Measurements from ENCODE around the gene TBC1D2. TPM values are rescaled to one million over a fixed set of nuclear protein-coding genes. Genes with fewer than 3 reads are reported as not detected.
"Not testable (repeated sequence)": the region's sequence is repeated elsewhere in the genome, so short reads cannot be mapped to it uniquely, and the experiment has no call there.

Gene TBC1D2
- total RNA-seq, 1 experiment from 2014 or later: 0.97 TPM

DNA sequence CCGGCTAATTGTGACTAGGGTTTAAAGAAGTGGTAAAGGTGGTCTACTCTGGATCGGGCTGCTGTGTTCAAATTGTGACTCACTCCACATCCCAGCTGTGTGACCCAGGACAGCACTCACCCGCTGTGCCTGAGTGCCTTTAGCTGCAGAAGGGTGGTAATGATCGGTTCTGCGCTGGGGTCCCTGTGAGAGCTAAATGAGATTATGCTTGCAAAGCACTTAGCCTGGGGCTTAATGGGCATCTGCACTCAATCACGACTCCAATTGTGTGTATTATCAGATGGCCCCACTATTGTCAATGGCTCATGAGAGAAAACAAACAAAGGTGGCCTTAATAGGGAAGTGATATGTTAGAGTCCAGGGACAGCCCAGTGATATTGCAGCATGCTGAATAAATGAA is 25.1 kb upstream of the TBC1D2 start:
- no peaks in the 10 kb centered on the region for H4K20me1 ChIP-seq (ENCODE audit: insufficient read depth, low read depth, low read length)
- no peaks in the 10 kb centered on the region for H3K36me3 ChIP-seq (ENCODE audit: insufficient read depth, low read length)
- DNase-seq: no peak
- H3K9me2 ChIP-seq (replicated peaks; ENCODE audit: insufficient read depth, low read length): no peaks in the 10 kb centered on the region
- no peak overlapping the region for H3K9ac ChIP-seq (ENCODE audit: low read length)
- no peak overlapping the region for H3K4me2 ChIP-seq (ENCODE audit: low read depth, low read length, poor library complexity, severe bottlenecking)
- no peaks in the 10 kb centered on the region for H3K4me1 ChIP-seq (ENCODE audit: low read length)
- H2AFZ ChIP-seq (ENCODE audit: low read length): no peak overlapping the region
- H3K4me3 ChIP-seq (ENCODE audit: low read length): no peak overlapping the region
- H3K79me2 ChIP-seq (ENCODE audit: low read length): no peaks in the 10 kb centered on the region
- no peaks in the 10 kb centered on the region for H3K9me3 ChIP-seq (ENCODE audit: low read length)
- peaks cover 3% of the 10 kb centered on the region; the same call in 1 of the 2 replicates for H3K27me3 ChIP-seq (ENCODE audit: low read length)
- no peak overlapping the region for H3K27ac ChIP-seq (ENCODE audit: low read length)

DNA sequence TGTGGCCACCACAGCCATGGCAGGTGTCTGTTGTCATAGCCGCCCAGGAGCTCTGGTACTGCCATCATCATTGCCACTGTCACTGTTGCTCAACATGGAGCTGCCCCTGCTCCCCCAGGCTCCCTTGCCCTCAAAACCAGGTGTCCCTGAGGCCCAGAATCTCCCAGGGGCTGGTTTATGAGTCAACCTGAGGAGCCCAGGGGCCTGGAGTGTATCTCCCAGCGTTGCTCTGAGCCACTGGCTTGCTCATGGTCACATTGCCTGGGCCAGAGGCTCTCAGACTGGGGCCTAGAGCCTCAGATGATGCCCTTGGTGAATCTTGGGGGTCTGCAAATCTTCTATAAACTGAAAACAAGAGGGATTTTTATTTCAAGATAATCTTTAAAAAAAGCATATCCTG is 24.7 kb upstream of the TBC1D2 start:
- no peaks in the 10 kb centered on the region for H3K4me1 ChIP-seq (ENCODE audit: low read length)
- H3K79me2 ChIP-seq (ENCODE audit: low read length): no peaks in the 10 kb centered on the region
- peaks cover 3% of the 10 kb centered on the region; the same call in 1 of the 2 replicates for H3K27me3 ChIP-seq (ENCODE audit: low read length)
- no peak overlapping the region for H3K27ac ChIP-seq (ENCODE audit: low read length)
- H2AFZ ChIP-seq (ENCODE audit: low read length): no peak overlapping the region
- H3K9me3 ChIP-seq (ENCODE audit: low read length): no peaks in the 10 kb centered on the region
- H3K36me3 ChIP-seq (ENCODE audit: insufficient read depth, low read length): no peaks in the 10 kb centered on the region
- DNase-seq: no peak
- H3K4me2 ChIP-seq (ENCODE audit: low read depth, low read length, poor library complexity, severe bottlenecking): no peak overlapping the region
- no peak overlapping the region for H3K4me3 ChIP-seq (ENCODE audit: low read length)
- no peak overlapping the region for H3K9ac ChIP-seq (ENCODE audit: low read length)
- no peaks in the 10 kb centered on the region for H3K9me2 ChIP-seq (replicated peaks; ENCODE audit: insufficient read depth, low read length)
- no peaks in the 10 kb centered on the region for H4K20me1 ChIP-seq (ENCODE audit: insufficient read depth, low read depth, low read length)

DNA sequence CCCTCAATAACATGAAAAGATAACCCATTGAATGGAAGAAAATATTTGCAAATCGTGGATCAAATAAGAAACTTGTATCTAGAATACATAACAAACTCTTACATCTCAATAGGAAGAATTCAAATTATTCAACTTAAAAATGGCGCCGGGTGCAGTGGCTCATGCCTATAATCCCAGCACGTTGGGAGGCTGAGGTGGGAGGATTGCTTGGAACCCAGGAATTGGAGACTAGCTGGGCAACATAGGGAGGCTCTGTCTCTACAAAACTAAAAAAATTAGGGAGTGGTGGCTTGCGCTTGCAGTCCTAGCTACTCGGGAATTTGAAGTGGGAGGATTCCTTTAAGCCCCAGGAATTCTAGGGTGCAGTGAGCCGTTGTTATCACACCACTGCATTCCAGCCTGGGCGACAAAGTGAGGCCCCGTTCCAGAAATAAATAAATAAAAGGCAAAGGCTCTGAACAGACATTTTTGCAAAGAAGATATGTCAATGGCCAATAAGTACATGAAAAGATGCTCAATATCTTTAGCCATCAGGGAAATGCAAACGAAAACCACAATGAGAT is 21.5 kb upstream of the TBC1D2 start:
- Histone ChIP-seq H3K27me3 (ENCODE audit: low read length) (peaks cover 3% of the 10 kb centered on the region; the same call in 1 of the 2 replicates), H3K4me2 (ENCODE audit: low read depth, low read length, poor library complexity, severe bottlenecking) (no peak overlapping the region), H3K9ac (ENCODE audit: low read length) (no peak overlapping the region), H3K79me2 (ENCODE audit: low read length) (no peaks in the 10 kb centered on the region), H4K20me1 (ENCODE audit: insufficient read depth, low read depth, low read length) (no peaks in the 10 kb centered on the region), H3K4me1 (ENCODE audit: low read length) (no peaks in the 10 kb centered on the region), H3K27ac (ENCODE audit: low read length) (no peak overlapping the region), H3K36me3 (ENCODE audit: insufficient read depth, low read length) (no peaks in the 10 kb centered on the region), H2AFZ (ENCODE audit: low read length) (no peak overlapping the region), H3K9me3 (ENCODE audit: low read length) (no peaks in the 10 kb centered on the region), H3K9me2 (replicated peaks; ENCODE audit: insufficient read depth, low read length) (no peaks in the 10 kb centered on the region), H3K4me3 (ENCODE audit: low read length) (no peak overlapping the region)
- no peak for DNase-seq

DNA sequence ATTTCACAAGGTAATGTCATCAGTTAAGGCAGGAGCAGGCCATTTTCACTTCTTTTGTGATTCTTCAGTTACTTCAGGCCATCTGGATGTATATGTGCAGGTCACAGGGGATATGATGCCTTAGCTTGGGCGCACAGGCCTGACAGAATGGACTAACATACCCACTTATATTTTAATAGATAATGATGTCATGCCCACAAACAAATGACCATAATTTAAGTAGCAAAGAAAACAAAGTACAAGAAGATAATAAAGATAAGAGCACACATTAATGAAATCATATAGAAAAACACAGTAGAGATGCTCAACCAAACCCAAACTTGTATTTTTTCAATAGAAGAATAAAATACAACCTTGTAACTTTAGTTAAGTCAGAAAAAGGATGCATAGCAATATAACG is 19.7 kb upstream of the TBC1D2 start:
- H3K4me1 ChIP-seq (ENCODE audit: low read length): no peaks in the 10 kb centered on the region
- no peak overlapping the region for H2AFZ ChIP-seq (ENCODE audit: low read length)
- H3K36me3 ChIP-seq (ENCODE audit: insufficient read depth, low read length): no peaks in the 10 kb centered on the region
- H3K27ac ChIP-seq (ENCODE audit: low read length): no peak overlapping the region
- H3K9ac ChIP-seq (ENCODE audit: low read length): no peak overlapping the region
- H4K20me1 ChIP-seq (ENCODE audit: insufficient read depth, low read depth, low read length): no peaks in the 10 kb centered on the region
- H3K9me2 ChIP-seq (replicated peaks; ENCODE audit: insufficient read depth, low read length): no peaks in the 10 kb centered on the region
- no peaks in the 10 kb centered on the region for H3K79me2 ChIP-seq (ENCODE audit: low read length)
- H3K27me3 ChIP-seq (ENCODE audit: low read length): peaks cover 3% of the 10 kb centered on the region; the same call in 1 of the 2 replicates
- no peak for DNase-seq
- H3K9me3 ChIP-seq (ENCODE audit: low read length): no peaks in the 10 kb centered on the region
- no peak overlapping the region for H3K4me3 ChIP-seq (ENCODE audit: low read length)
- H3K4me2 ChIP-seq (ENCODE audit: low read depth, low read length, poor library complexity, severe bottlenecking): no peak overlapping the region

DNA sequence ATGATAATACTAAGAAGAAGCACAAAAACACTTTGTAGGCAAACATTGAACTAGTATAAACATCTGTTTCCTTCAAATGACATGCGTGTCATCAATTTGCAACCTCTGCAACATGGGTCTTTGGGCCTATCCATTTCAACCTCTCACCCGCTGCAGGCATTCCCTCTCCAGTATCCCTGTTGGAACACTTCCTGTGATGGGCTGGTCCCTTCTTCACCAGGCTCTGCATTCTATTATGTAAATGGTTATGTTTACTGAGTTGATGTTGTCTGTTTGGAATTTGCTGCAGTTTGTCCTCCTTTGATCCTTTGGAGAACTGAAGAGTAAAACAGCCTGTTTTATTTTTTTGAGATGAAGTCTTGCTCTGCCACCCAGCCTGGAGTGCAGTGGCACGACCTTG is 16.6 kb upstream of the TBC1D2 start:
- Histone ChIP-seq H4K20me1 (ENCODE audit: insufficient read depth, low read depth, low read length) (no peaks in the 10 kb centered on the region), H3K4me1 (ENCODE audit: low read length) (no peaks in the 10 kb centered on the region), H3K4me2 (ENCODE audit: low read depth, low read length, poor library complexity, severe bottlenecking) (no peak overlapping the region), H3K27ac (ENCODE audit: low read length) (no peak overlapping the region), H3K9me2 (replicated peaks; ENCODE audit: insufficient read depth, low read length) (no peaks in the 10 kb centered on the region), H2AFZ (ENCODE audit: low read length) (no peak overlapping the region), H3K4me3 (ENCODE audit: low read length) (no peak overlapping the region), H3K9me3 (ENCODE audit: low read length) (no peaks in the 10 kb centered on the region), H3K27me3 (ENCODE audit: low read length) (peaks cover 3% of the 10 kb centered on the region; the same call in 1 of the 2 replicates), H3K36me3 (ENCODE audit: insufficient read depth, low read length) (no peaks in the 10 kb centered on the region), H3K79me2 (ENCODE audit: low read length) (no peaks in the 10 kb centered on the region), H3K9ac (ENCODE audit: low read length) (no peak overlapping the region)
- DNase-seq: no peak

DNA sequence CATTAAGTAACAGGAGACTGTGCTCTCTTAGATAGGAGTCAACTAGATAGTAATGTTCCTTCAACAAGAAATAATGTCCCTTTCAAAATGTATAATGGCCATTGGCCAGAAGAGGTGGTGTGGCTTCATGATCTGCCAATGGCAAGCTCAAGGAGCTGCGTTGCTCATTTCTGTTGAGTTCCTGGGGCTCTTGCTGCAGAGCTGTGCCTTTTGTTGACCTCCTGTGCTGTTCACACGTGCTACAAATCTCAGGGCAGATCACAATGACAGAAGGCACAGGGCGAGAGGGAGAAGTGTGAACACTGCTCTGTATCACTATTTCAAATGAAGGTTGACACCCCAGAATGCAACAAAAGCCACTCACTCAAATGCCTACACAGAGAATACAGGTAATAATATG is 16.0 kb upstream of the TBC1D2 start:
- H3K4me3 ChIP-seq (ENCODE audit: low read length): no peak overlapping the region
- H3K9me2 ChIP-seq (replicated peaks; ENCODE audit: insufficient read depth, low read length): no peaks in the 10 kb centered on the region
- no peak for DNase-seq
- H3K27ac ChIP-seq (ENCODE audit: low read length): no peak overlapping the region
- H3K4me2 ChIP-seq (ENCODE audit: low read depth, low read length, poor library complexity, severe bottlenecking): no peak overlapping the region
- peaks cover 3% of the 10 kb centered on the region; the same call in 1 of the 2 replicates for H3K27me3 ChIP-seq (ENCODE audit: low read length)
- no peaks in the 10 kb centered on the region for H3K4me1 ChIP-seq (ENCODE audit: low read length)
- no peaks in the 10 kb centered on the region for H3K79me2 ChIP-seq (ENCODE audit: low read length)
- no peaks in the 10 kb centered on the region for H3K9me3 ChIP-seq (ENCODE audit: low read length)
- H4K20me1 ChIP-seq (ENCODE audit: insufficient read depth, low read depth, low read length): no peaks in the 10 kb centered on the region
- H3K36me3 ChIP-seq (ENCODE audit: insufficient read depth, low read length): no peaks in the 10 kb centered on the region
- H3K9ac ChIP-seq (ENCODE audit: low read length): no peak overlapping the region
- H2AFZ ChIP-seq (ENCODE audit: low read length): no peak overlapping the region

DNA sequence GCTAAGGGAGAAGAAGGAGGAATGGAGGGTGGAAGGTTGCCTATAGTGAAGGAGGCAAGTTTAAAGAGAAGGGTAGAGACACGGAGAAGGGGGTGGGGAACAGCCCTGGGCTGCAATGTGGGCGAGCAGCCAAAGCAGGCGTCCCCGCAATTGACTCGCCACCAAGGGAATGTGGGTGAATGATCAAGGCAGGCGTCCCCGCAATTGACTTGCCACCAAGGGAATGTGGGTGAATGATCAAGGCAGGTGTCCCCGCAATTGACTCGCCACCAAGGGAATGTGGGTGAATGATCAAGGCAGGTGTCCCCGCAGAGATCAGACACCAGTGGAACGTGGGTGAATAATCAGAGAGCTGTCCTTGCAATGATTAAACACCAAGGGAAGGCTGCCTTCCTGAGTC is 14.8 kb upstream of the TBC1D2 start:
- not testable (repeated sequence) for H3K79me2 ChIP-seq (ENCODE audit: low read length); H3K4me2 ChIP-seq (ENCODE audit: low read depth, low read length, poor library complexity, severe bottlenecking); DNase-seq; H3K9ac ChIP-seq (ENCODE audit: low read length); H3K9me2 ChIP-seq (replicated peaks; ENCODE audit: insufficient read depth, low read length); H3K4me1 ChIP-seq (ENCODE audit: low read length); H4K20me1 ChIP-seq (ENCODE audit: insufficient read depth, low read depth, low read length); H3K36me3 ChIP-seq (ENCODE audit: insufficient read depth, low read length); H2AFZ ChIP-seq (ENCODE audit: low read length); H3K27me3 ChIP-seq (ENCODE audit: low read length); H3K9me3 ChIP-seq (ENCODE audit: low read length); H3K27ac ChIP-seq (ENCODE audit: low read length); H3K4me3 ChIP-seq (ENCODE audit: low read length)

DNA sequence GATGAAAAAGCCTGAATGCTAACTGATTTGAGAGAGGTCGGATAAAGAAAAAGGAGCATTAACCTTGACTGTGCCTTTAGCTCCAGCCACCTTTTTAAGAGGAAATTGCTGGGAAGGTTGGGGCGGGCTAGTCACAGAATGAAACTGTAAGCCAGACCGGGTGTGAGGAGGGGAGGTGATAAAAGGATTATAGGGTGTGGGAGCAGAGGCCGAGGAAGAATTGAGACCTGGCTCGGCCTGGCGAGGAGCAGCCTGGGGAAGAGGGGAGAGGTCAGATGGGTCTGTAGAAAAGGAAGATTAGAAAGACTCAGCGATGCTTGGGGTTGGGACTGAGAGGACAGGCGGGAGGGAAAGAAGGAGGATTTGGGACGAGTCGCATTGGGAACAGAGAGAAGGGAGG is 14.2 kb upstream of the TBC1D2 start:
- H2AFZ ChIP-seq (ENCODE audit: low read length); H3K4me1 ChIP-seq (ENCODE audit: low read length); H3K27ac ChIP-seq (ENCODE audit: low read length): not testable (repeated sequence)

DNA sequence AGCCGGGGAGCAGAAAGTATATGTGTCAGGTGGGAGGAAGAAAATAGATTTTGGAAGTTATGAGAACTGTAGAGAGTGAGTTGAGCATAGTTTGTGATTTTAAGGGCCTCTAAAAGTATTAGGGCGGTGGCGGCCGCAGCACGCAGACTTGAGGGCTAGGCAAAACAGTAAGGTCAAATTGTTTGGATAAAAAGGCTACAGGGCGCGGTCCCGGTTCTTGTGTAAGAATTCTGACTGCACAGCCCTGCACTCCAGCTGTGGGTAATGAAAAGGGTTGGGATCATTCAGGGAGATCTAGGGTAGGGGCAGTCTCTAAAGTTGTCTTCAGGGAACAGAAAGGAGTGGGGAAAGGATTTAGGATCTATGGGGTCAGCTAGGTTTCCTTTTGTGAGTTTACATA is 12.1 kb upstream of the TBC1D2 start:
- H3K4me2 ChIP-seq (ENCODE audit: low read depth, low read length, poor library complexity, severe bottlenecking); H3K9me2 ChIP-seq (replicated peaks; ENCODE audit: insufficient read depth, low read length); H3K79me2 ChIP-seq (ENCODE audit: low read length); DNase-seq; H3K27ac ChIP-seq (ENCODE audit: low read length); H3K27me3 ChIP-seq (ENCODE audit: low read length); H3K4me3 ChIP-seq (ENCODE audit: low read length); H3K4me1 ChIP-seq (ENCODE audit: low read length); H2AFZ ChIP-seq (ENCODE audit: low read length); H3K9ac ChIP-seq (ENCODE audit: low read length); H3K9me3 ChIP-seq (ENCODE audit: low read length); H3K36me3 ChIP-seq (ENCODE audit: insufficient read depth, low read length); H4K20me1 ChIP-seq (ENCODE audit: insufficient read depth, low read depth, low read length): not testable (repeated sequence)

More for the DNA sequence above, 14.2 kb upstream of the TBC1D2 start:
- H3K4me2 ChIP-seq (ENCODE audit: low read depth, low read length, poor library complexity, severe bottlenecking); H3K9me2 ChIP-seq (replicated peaks; ENCODE audit: insufficient read depth, low read length); H3K79me2 ChIP-seq (ENCODE audit: low read length); H3K36me3 ChIP-seq (ENCODE audit: insufficient read depth, low read length); DNase-seq; H3K27me3 ChIP-seq (ENCODE audit: low read length); H3K4me3 ChIP-seq (ENCODE audit: low read length); H3K9me3 ChIP-seq (ENCODE audit: low read length); H3K9ac ChIP-seq (ENCODE audit: low read length); H4K20me1 ChIP-seq (ENCODE audit: insufficient read depth, low read depth, low read length): not testable (repeated sequence)

Data from Karpas-422 (cell line).